K562 (cell line): Measurements from ENCODE around the gene SIRT2. TPM values are rescaled to one million over a fixed set of nuclear protein-coding genes. Genes with fewer than 3 reads are reported as not detected.

Experiments used
- BCOR ChIP-seq: fragments of 450-650 bp; IDR thresholded peaks from 2 replicates; pipeline ENCODE4 v1.6.1; 2016
- HNRNPK ChIP-seq: fragments of 200-400 bp; formaldehyde crosslinking; IDR thresholded peaks from one replicate; pipeline ENCODE4 v1.6.1; 2018; ENCODE audit warnings: mild to moderate bottlenecking, low read depth, low read length; ENCODE audit not compliant: poor library complexity, severe bottlenecking
- JUNB ChIP-seq: fragments of 450-650 bp; formaldehyde crosslinking; conservative IDR thresholded peaks from 2 replicates; pipeline ENCODE4 v1.4.0; 2020; ENCODE audit warnings: mild to moderate bottlenecking
- KAT8 ChIP-seq: fragments of 450-650 bp; IDR thresholded peaks from 2 replicates; pipeline ENCODE4 v1.6.1; 2016; ENCODE audit warnings: low read depth, mild to moderate bottlenecking
- KLF13 ChIP-seq: fragments of 450-650 bp; IDR thresholded peaks from 2 replicates; pipeline ENCODE4 v1.6.1; 2016; ENCODE audit warnings: missing genetic modification characterization, low read depth, mild to moderate bottlenecking, missing compliant biosample characterization, moderate library complexity, borderline replicate concordance
- MIER1 ChIP-seq: fragments of 450-650 bp; IDR thresholded peaks from 2 replicates; pipeline ENCODE4 v1.6.1; 2016; ENCODE audit warnings: antibody characterized with exemption, mild to moderate bottlenecking, low read depth
- SP2 ChIP-seq: IDR thresholded peaks from 2 replicates; pipeline ENCODE4 v1.6.1; 2011; ENCODE audit warnings: mild to moderate bottlenecking, low read depth, low read length, moderate library complexity; ENCODE audit not compliant: poor library complexity, severe bottlenecking; ENCODE audit errors: extremely low read depth
- ZNF133 ChIP-seq: fragments of 250-450 bp; sonication (Bioruptor Pico); IDR thresholded peaks from 2 replicates; pipeline ENCODE4 v1.4.0; 2020; ENCODE audit warnings: mild to moderate bottlenecking
- polyA plus RNA-seq, 8 experiments: library from polyadenylated mRNA; depleted of rRNA in 4 of 8; stranded (reverse) in 5 of 8; unstranded in 3 of 8; fragments of >200 nt; fragmentation: Nextera tagmentation in 2 of 8; fragmentation: Illumina TruSeq in 1 of 8; extraction: Ambion mirVana in 2 of 8; extraction: Trizol in 1 of 8; gene quantifications; 2 replicates each; pipeline versions ENCODE4 v1.2.1 to v1.2.3, GENCODE V29; 2011 to 2014; ENCODE audit warnings: inconsistent platforms in 1 of 8, missing spikeins in 1 of 8
- total RNA-seq, 7 experiments: library from RNA; depleted of rRNA in 6 of 7; stranded (reverse); fragments of >200 nt in 6 of 7; fragmentation: Illumina TruSeq in 2 of 7; extraction: Trizol in 2 of 7; gene quantifications; 2 replicates each; pipeline versions ENCODE4 v1.2.1 to v1.2.3, GENCODE V29; 2011 to 2021; ENCODE audit warnings: low replicate concordance in 1 of 7
- TF ChIP-seq, protein P1 (sequence below), 3 experiments: fragments of 200-800 bp in 1 of 3; sonication (Bioruptor generic) in 1 of 3; sonication (generic) in 1 of 3; formaldehyde crosslinking in 1 of 3; IDR thresholded peaks; 2 replicates each; pipeline versions ENCODE4 v1.6.1 to v1.8.0; 2016 to 2022; ENCODE audit warnings: mild to moderate bottlenecking in 2 of 3, missing compliant biosample characterization in 2 of 3, missing genetic modification characterization in 2 of 3, missing genetic modification reagents in 1 of 3
- TF ChIP-seq, protein P2 (sequence below), 2 experiments: IDR thresholded peaks in 1 of 2; conservative IDR thresholded peaks in 1 of 2; 2 replicates each; pipeline ENCODE4 v1.6.1; 2016; ENCODE audit warnings: low read depth in 2 of 2, mild to moderate bottlenecking in 1 of 2, missing compliant biosample characterization in 1 of 2, missing genetic modification characterization in 1 of 2, moderate library complexity in 1 of 2
- TF ChIP-seq, protein P3 (sequence below): sonication (generic); formaldehyde crosslinking; IDR thresholded peaks from 2 replicates; pipeline ENCODE4 v1.8.0; 2023; ENCODE audit warnings: mild to moderate bottlenecking, missing genetic modification reagents
- TF ChIP-seq, protein P4 (sequence below): fragments of 450-650 bp; IDR thresholded peaks from 2 replicates; pipeline ENCODE4 v1.6.1; 2017; ENCODE audit warnings: antibody characterized with exemption
- TF ChIP-seq, protein P5 (sequence below): IDR thresholded peaks from 2 replicates; pipeline ENCODE4 v1.6.1; 2012; ENCODE audit warnings: low read depth, low read length, improper control_type of control experiment, borderline replicate concordance
- TF ChIP-seq, protein P6 (sequence below), 2 experiments: fragments of 450-650 bp; conservative IDR thresholded peaks; 2 replicates each; pipeline ENCODE4 v1.6.1; 2017; ENCODE audit warnings: mild to moderate bottlenecking in 2 of 2, moderate library complexity in 2 of 2

The SIRT2 gene
- total and polyA plus RNA-seq, 9 of the 15 experiments (the other 6 are each of a cell fraction or from before 2014, with no cell fraction given), result 2.3 to 35.2 (median 22.9) TPM

DNA sequence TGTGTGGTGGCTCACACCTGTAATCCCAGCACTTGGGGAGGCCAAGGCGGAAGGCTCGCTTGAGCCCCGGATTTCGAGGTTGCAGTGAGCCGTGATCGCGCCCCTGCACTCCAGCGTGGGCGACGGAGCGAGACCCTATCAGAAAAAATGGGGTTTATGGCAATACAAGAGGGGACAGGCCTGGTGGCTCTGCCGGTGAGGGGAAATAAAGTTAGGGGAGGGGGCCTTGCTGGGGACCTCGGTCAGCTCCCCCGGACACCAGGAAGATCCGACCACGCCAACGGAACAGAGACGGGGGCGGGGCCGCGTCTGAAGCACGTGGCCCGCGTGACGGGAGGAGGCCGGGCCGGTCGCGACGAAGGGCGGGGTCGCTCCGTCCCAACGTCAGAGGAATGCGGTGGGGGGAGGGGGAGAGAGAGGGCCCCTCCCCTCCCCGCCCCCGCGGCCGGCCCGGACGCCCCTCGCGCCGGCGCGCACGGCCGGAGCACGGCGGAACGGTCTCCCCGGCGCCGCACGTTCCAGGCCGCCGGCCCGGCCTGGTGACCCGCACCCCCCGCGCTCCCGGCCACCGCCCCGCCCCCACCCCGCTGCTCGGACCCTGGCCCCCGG lies 47.7 kb downstream of the SIRT2 start (continued):
- TF ChIP-seq, protein P1, sequence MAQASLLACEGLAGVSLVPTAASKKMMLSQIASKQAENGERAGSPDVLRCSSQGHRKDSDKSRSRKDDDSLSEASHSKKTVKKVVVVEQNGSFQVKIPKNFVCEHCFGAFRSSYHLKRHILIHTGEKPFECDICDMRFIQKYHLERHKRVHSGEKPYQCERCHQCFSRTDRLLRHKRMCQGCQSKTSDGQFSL (CRISPR knock-in tag; IDR thresholded peaks at IDR 0.05), result no peak; the same call in 1 of the 2 replicates
- TF ChIP-seq, protein P1 (tag; IDR thresholded peaks at IDR 0.05), result no peak
- TF ChIP-seq MIER1 (no peak; the same call in 1 of the 2 replicates), HNRNPK (no peak), KLF13 (tag) (peak; percentile 99), JUNB (CRISPR knock-in tag) (no peak), ZNF133 (CRISPR knock-in tag) (no peak), BCOR (peak; percentile 71), SP2 (no peak), KAT8 (no peak)
- TF ChIP-seq, protein P2, sequence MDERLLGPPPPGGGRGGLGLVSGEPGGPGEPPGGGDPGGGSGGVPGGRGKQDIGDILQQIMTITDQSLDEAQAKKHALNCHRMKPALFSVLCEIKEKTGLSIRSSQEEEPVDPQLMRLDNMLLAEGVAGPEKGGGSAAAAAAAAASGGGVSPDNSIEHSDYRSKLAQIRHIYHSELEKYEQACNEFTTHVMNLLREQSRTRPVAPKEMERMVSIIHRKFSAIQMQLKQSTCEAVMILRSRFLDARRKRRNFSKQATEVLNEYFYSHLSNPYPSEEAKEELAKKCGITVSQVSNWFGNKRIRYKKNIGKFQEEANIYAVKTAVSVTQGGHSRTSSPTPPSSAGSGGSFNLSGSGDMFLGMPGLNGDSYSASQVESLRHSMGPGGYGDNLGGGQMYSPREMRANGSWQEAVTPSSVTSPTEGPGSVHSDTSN (CRISPR knock-in tag; IDR thresholded peaks at IDR 0.05; ENCODE audit: low read depth), result no peak
- TF ChIP-seq, protein P2 (tag; conservative IDR thresholded peaks at IDR 0.05; ENCODE audit: low read depth), result no peak
- TF ChIP-seq, protein P3, sequence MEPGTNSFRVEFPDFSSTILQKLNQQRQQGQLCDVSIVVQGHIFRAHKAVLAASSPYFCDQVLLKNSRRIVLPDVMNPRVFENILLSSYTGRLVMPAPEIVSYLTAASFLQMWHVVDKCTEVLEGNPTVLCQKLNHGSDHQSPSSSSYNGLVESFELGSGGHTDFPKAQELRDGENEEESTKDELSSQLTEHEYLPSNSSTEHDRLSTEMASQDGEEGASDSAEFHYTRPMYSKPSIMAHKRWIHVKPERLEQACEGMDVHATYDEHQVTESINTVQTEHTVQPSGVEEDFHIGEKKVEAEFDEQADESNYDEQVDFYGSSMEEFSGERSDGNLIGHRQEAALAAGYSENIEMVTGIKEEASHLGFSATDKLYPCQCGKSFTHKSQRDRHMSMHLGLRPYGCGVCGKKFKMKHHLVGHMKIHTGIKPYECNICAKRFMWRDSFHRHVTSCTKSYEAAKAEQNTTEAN (CRISPR knock-in tag), result no peak
- TF ChIP-seq, protein P4, sequence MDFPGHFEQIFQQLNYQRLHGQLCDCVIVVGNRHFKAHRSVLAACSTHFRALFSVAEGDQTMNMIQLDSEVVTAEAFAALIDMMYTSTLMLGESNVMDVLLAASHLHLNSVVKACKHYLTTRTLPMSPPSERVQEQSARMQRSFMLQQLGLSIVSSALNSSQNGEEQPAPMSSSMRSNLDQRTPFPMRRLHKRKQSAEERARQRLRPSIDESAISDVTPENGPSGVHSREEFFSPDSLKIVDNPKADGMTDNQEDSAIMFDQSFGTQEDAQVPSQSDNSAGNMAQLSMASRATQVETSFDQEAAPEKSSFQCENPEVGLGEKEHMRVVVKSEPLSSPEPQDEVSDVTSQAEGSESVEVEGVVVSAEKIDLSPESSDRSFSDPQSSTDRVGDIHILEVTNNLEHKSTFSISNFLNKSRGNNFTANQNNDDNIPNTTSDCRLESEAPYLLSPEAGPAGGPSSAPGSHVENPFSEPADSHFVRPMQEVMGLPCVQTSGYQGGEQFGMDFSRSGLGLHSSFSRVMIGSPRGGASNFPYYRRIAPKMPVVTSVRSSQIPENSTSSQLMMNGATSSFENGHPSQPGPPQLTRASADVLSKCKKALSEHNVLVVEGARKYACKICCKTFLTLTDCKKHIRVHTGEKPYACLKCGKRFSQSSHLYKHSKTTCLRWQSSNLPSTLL, result no peak
- TF ChIP-seq, protein P5, sequence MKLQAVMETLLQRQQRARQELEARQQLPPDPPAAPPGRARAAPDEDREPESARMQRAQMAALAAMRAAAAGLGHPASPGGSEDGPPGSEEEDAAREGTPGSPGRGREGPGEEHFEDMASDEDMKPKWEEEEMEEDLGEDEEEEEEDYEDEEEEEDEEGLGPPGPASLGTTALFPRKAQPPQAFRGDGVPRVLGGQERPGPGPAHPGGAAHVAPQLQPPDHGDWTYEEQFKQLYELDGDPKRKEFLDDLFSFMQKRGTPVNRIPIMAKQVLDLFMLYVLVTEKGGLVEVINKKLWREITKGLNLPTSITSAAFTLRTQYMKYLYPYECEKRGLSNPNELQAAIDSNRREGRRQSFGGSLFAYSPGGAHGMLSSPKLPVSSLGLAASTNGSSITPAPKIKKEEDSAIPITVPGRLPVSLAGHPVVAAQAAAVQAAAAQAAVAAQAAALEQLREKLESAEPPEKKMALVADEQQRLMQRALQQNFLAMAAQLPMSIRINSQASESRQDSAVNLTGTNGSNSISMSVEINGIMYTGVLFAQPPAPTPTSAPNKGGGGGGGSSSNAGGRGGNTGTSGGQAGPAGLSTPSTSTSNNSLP, result no peak
- TF ChIP-seq, protein P6, sequence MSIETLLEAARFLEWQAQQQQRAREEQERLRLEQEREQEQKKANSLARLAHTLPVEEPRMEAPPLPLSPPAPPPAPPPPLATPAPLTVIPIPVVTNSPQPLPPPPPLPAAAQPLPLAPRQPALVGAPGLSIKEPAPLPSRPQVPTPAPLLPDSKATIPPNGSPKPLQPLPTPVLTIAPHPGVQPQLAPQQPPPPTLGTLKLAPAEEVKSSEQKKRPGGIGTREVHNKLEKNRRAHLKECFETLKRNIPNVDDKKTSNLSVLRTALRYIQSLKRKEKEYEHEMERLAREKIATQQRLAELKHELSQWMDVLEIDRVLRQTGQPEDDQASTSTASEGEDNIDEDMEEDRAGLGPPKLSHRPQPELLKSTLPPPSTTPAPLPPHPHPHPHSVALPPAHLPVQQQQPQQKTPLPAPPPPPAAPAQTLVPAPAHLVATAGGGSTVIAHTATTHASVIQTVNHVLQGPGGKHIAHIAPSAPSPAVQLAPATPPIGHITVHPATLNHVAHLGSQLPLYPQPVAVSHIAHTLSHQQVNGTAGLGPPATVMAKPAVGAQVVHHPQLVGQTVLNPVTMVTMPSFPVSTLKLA (conservative IDR thresholded peaks at IDR 0.05), result peak; percentile 98 to 99
